ENCODE measurements around the gene RNF150.

Gene RNF150

DNA sequence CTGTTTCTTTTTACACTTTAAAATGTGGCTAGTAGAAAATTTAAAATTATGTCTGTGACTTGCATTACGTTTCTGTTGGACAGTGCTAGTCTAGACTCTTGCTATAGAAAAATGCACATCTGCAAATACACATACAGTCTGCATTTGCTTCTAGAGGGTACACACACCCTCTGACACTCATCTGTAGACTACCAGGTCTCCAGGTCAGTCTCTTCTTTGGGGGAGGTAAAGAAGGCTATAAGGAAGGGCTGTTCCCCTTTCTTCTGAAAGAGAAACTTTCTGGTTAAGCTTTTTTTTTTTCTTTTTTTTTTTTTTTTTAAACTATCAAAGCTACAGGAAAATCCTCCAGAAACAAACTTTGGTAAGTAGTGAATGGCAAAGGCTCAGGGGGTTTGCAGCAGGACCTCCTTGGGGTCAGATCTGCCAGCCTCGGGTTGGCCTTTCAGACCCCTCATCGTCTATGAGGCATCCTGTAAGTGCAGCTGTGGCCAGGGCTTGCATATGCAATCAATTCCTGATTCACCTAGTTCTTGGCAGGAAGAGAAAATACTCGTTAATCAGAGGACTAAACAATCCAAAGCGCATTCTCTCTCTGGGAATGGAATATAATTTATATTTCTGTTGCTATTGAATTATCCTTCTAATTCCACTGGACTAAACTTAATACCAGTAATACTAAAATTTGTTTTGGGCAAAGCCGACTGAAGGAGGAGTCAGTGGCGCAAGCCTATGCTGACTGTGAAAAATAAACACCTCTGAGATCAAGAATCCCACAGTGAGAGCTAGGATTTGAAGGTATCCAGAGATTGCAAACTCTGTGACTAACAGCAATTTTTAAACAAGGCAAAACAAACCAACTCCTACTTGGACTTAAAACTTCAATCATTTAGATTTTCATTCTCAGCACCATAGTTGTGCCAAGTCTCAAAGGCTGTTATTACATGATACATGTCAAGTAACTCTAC is 267.7 kb downstream of the RNF150 start:
- Mint-ChIP-seq H3K4me1 (peaks cover 6% of the 10 kb centered on the region), H3K4me3 (no peak overlapping the region), H3K9me3 (no peaks in the 10 kb centered on the region), H3K36me3 (no peaks in the 10 kb centered on the region), H3K27ac (no peak overlapping the region), H3K27me3 (peaks cover 9% of the 10 kb centered on the region)
- no peak for DNase-seq
- CTCF ChIA-PET = interaction anchor here (0.6 kb wide), 1 partner anchor 18 kb away, joined by 3 read pairs; no protein-coding TSS in a partner anchor

DNA sequence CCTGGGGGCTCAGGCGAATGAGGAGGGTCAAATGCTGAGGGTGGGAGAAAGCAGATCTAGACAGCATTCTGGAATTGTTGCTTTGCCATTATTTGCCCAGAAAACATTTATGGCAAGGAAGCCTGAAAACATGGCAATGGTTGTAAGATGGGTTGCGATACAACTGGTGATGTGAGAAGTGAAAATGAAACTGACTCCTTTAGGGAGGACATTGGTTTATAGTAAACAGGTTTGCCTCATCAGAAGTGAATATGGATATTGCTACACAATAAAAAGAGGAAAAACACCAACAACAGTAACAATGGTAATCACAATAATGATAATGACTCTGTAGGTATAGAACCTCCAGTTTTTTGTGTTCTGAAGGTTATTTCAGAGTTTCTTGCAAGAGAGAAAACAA is 270.1 kb downstream of the RNF150 start:
- no peak for DNase-seq
- H3K36me3 Mint-ChIP-seq = no peaks in the 10 kb centered on the region
- peaks cover 8% of the 10 kb centered on the region for H3K27me3 Mint-ChIP-seq
- no peaks in the 10 kb centered on the region for H3K9me3 Mint-ChIP-seq
- no peak overlapping the region for H3K27ac Mint-ChIP-seq
- peaks cover 6% of the 10 kb centered on the region for H3K4me1 Mint-ChIP-seq
- H3K4me3 Mint-ChIP-seq = no peak overlapping the region
- CTCF ChIA-PET = interaction anchor here (0.7 to 1.0 kb wide), 2 partner anchors 254 to 270 kb away, joined by 3 to 5 read pairs; partner anchors contain the start of gene RNF150

DNA sequence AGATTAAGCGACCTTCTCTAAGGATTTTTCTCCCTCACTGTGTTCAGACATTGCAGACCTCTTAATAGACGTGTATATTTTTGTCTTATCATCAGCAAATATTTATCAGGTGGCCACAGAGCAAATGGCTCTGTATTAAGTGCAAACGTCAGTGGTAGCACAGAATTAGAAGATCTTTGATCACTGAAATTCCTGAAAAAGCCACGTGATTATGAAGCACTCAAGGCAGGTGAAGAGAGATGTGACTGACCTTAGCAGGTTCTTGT is 271.2 kb downstream of the RNF150 start:
- Mint-ChIP-seq H3K36me3 (no peaks in the 10 kb centered on the region), H3K4me3 (no peak overlapping the region), H3K27me3 (peaks cover 4% of the 10 kb centered on the region), H3K4me1 (peaks cover 6% of the 10 kb centered on the region), H3K9me3 (no peaks in the 10 kb centered on the region), H3K27ac (no peak overlapping the region)
- CTCF ChIA-PET = interaction anchor here (1.0 kb wide), 2 partner anchors 24 to 272 kb away, joined by 5 to 6 read pairs; partner anchors contain the start of gene RNF150
- DNase-seq = no peak

DNA sequence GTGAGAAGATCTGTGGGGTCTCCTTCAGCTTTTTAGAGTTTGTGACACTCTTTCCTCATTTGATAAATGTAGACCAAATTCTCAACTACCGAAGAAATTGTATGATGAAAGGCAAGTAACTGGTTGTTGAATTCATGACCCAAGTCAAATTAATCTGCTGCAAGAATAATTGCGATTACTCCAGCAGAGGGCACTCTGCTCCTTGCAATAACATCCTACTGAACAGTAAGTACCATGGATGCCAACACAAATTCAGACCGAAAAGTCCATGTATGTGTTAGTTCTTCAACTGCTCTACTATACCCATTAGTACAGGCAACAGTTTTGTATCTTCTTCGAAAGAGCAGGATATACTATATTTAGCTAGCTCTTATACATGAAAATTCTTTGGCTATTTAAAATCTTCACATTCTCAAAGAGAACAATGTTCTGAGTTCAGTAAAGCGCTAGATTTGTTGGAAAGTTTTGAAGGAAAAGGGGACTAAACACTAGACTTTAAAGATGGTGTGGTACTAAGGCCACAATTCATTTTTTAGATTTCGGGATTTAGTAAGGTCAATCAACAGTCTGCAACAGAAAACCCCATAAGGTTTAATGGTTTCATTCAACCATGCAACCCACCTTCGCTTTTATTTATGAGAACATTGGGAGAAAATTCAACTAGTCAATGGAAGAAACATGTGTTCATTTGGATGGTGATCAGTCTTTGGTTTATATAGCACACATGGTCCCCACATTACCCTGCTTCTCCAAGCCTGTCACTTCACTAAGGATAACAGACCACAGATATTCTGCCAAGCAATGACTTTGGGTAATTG is 271.7 kb downstream of the RNF150 start:
- CTCF ChIA-PET = interaction anchor here (1.0 kb wide), 1 partner anchor 25 kb away, joined by 6 read pairs; no protein-coding TSS in a partner anchor
- Mint-ChIP-seq H3K4me3 (no peak overlapping the region), H3K4me1 (peaks cover 6% of the 10 kb centered on the region), H3K27me3 (peaks cover 4% of the 10 kb centered on the region), H3K27ac (no peak overlapping the region), H3K36me3 (no peaks in the 10 kb centered on the region), H3K9me3 (no peaks in the 10 kb centered on the region)
- peak; percentile 68 for DNase-seq

DNA sequence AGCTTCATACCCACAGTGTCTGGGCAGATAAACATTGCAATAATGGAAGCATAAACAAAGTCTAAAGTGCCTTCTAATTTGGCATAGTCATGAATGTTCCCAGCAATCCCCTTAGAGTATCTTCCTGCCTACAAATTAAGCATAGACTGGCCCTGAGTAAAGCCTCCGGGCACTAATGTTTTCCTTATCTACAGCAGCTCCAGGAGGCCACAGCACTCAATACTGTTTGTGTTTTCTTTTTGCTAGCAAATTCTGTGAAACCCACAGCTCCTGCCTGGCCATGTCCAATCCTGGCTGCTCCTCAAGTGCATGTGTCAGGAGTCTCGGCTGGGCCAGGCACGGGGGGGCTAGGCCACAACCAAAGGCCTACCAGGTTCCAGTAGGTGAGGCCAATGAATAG is 274.4 kb downstream of the RNF150 start:
- no peaks in the 10 kb centered on the region for H3K9me3 Mint-ChIP-seq

DNA sequence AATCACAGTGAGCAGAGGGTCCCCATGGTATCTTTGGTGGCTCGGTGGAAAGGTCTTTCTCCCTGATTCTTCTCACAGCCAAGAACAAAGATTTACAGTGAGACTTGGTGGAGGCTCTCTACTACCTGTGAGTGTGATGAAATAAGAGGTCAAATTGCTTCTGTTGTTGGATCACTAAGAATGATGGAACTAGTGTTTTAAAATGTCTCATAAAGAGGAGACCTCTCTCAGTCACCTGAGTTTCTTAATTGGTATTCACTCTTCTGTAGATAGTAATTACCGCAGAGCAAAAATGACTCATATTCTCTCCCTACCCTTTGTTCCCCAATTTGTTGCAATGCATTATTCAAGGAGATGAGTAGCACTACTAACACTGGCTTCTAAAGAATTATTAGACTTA is 276.2 kb downstream of the RNF150 start:
- no peak overlapping the region for H3K27ac Mint-ChIP-seq
- H3K27me3 Mint-ChIP-seq = no peaks in the 10 kb centered on the region
- no peaks in the 10 kb centered on the region for H3K9me3 Mint-ChIP-seq
- H3K36me3 Mint-ChIP-seq = no peaks in the 10 kb centered on the region
- H3K4me1 Mint-ChIP-seq = no peaks in the 10 kb centered on the region
- no peak overlapping the region for H3K4me3 Mint-ChIP-seq
- DNase-seq = no peak
- CTCF ChIA-PET = interaction anchor here (1.0 kb wide), 1 partner anchor 27 kb away, joined by 3 read pairs; no protein-coding TSS in a partner anchor

More for the DNA sequence above, 274.4 kb downstream of the RNF150 start:
- H3K4me1 Mint-ChIP-seq = peaks cover 6% of the 10 kb centered on the region
- no peak overlapping the region for H3K4me3 Mint-ChIP-seq
- H3K27me3 Mint-ChIP-seq = no peaks in the 10 kb centered on the region
- H3K27ac Mint-ChIP-seq = no peak overlapping the region
- DNase-seq = no peak
- H3K36me3 Mint-ChIP-seq = no peaks in the 10 kb centered on the region
- CTCF ChIA-PET = interaction anchor here (0.8 to 1.3 kb wide), 3 partner anchors 14 to 499 kb away, joined by 3 to 4 read pairs (median 4); partner anchors contain the start of gene RNF150

DNA sequence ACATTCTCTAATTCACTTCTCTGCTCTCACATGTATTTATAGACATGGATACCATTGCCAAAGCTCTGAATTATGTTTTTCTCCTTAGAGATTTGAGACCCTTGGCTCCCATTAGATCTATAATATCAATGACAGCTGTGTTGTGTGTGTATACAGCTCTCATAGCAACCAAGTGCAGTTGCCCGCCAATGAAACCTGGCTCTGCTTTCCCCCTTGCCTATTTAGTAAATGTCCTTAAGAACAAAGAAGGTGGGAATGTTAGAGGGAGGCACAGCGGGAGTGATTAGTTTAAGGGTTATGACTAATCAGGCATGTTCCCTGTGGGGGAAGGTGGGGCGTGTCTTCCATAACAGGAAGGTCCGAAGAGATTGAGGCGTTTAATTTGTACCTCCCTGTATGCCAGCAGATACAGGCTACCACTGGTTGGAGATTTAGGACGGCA is 276.6 kb downstream of the RNF150 start:
- H3K4me3 Mint-ChIP-seq = no peak overlapping the region
- CTCF ChIA-PET = no interaction called here
- no peak for DNase-seq
- no peaks in the 10 kb centered on the region for H3K27me3 Mint-ChIP-seq
- H3K27ac Mint-ChIP-seq = no peak overlapping the region
- no peaks in the 10 kb centered on the region for H3K4me1 Mint-ChIP-seq
- H3K9me3 Mint-ChIP-seq = no peaks in the 10 kb centered on the region
- no peaks in the 10 kb centered on the region for H3K36me3 Mint-ChIP-seq

DNA sequence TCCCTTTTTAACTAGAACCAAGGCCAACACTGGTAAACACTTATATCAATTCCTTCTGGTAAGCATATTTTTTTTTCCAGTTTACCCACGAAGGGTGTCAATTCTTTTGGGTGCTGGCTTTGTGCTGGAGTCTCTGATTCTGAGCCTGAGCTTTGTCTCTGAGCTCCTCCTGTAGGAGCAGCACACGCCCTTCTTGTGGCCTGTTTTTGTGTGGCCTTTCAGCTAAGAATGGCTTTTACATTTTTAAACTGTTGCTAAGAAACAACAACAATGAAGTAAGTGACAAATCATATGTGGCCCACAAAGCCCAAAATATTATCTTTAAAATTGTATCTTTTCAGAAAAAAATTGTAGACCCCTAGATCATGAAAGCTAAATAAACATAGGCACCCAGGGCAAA is 279.1 kb downstream of the RNF150 start:
- CTCF ChIA-PET = no interaction called here
- Mint-ChIP-seq H3K9me3 (no peaks in the 10 kb centered on the region), H3K27me3 (peaks cover 4% of the 10 kb centered on the region), H3K4me1 (no peaks in the 10 kb centered on the region), H3K36me3 (no peaks in the 10 kb centered on the region), H3K27ac (no peak overlapping the region), H3K4me3 (no peak overlapping the region)
- DNase-seq = no peak

DNA sequence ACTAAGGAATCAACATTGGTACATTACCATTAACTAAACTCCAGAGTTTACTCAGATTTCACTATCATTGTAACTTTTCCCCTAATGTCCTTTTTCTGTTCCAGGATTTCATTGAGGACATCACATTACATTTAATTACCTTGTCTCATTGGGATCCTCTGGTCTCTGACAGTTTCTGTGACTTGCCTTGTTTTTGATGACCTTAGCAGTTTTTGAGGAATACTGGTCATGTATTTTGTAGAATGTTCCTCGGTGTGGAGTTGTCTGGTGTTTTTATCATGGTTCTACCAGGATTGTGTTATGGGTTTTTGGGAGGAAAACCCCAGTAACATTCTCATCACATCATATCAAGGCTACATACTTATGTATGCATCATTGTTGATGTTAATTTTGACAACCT is 281.5 kb downstream of the RNF150 start:
- Mint-ChIP-seq H3K4me1 (no peaks in the 10 kb centered on the region), H3K4me3 (no peak overlapping the region), H3K36me3 (no peaks in the 10 kb centered on the region), H3K27ac (no peak overlapping the region), H3K27me3 (peaks cover 4% of the 10 kb centered on the region), H3K9me3 (no peaks in the 10 kb centered on the region)
- DNase-seq = no peak
- CTCF ChIA-PET = no interaction called here

DNA sequence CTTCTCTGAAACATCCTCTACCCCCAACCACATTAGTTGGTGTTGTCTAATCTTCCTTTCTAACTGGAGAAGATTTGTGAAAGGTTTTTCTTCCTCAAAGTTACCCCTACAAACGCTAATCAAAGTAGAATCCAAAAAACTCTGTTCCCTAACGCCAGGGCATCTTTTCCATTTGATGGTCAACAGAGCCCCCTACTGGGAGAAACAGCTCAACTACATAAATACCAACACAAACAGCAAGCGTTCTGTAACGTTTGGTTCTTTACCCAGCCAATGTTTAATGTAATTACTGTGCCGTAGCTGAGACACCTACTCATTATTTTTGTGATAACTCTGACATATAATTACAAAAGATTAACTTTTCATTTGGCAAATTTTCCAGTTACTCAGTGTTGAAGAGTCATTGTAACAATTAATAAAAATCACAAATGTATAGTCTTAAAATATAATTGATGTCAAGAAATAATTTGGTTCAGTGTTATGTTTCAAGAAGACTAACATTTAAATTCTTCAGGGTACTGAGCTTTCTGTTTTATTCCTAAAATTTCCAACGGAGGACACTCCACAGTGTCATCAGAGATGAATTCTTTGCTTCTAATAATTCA is 282.1 kb downstream of the RNF150 start:
- Mint-ChIP-seq H3K4me3 (no peak overlapping the region), H3K36me3 (no peaks in the 10 kb centered on the region), H3K9me3 (no peaks in the 10 kb centered on the region), H3K27me3 (peaks cover 4% of the 10 kb centered on the region), H3K27ac (no peak overlapping the region), H3K4me1 (no peaks in the 10 kb centered on the region)
- CTCF ChIA-PET = interaction anchor here (1.0 to 1.1 kb wide), 2 partner anchors 253 to 491 kb away, joined by 3 to 4 read pairs; no protein-coding TSS in a partner anchor
- DNase-seq = peak; percentile 32

DNA sequence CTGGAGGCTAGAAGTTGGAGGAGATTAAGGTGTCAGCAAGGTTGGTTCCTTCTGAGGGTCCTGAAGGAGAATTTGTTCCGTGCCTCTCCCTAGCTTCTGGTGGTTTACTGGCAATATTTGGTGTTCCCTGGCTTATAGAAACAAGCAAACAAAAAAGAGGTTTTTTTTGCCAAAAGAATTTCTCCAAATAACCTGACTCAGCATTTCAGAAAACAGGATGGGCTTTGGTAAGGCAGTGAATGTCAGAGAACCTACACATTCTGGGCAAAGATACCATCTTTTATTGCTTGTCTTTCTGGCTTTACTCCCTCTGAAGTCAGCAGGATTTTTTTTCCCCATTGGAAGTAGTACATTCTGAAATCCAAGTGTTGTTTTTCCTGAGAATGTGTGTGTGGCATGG is 283.7 kb downstream of the RNF150 start:
- Mint-ChIP-seq H3K27ac (no peak overlapping the region), H3K27me3 (peaks cover 4% of the 10 kb centered on the region), H3K9me3 (no peaks in the 10 kb centered on the region), H3K36me3 (no peaks in the 10 kb centered on the region), H3K4me1 (no peaks in the 10 kb centered on the region), H3K4me3 (no peak overlapping the region)
- CTCF ChIA-PET = interaction anchor here (0.7 kb wide), 1 partner anchor 12 kb away, joined by 3 read pairs; no protein-coding TSS in a partner anchor
- DNase-seq = no peak

DNA sequence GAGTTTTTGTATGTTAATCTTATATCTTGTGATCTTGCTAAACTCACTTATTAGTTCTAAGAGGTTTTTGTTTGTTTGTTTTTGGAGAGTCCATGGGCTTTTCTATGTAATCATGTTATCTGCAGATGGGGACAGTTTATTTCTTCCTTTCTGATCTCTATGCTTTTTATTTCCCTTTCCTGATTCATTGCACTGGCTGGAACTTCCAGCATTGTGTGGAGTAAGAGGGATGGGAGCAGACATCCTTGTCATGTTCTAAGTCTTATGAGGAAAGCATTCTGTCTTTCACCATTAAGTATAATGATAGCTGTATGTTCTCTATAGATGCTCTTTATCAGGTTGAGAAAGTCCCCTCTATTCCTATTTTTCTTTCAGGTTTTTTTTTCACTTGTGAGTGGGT is 286.5 kb downstream of the RNF150 start:
- CTCF ChIA-PET = no interaction called here
- Mint-ChIP-seq H3K9me3 (no peaks in the 10 kb centered on the region), H3K36me3 (no peaks in the 10 kb centered on the region), H3K4me1 (no peaks in the 10 kb centered on the region), H3K4me3 (no peak overlapping the region), H3K27ac (no peak overlapping the region), H3K27me3 (peaks cover 4% of the 10 kb centered on the region)
- DNase-seq = no peak

DNA sequence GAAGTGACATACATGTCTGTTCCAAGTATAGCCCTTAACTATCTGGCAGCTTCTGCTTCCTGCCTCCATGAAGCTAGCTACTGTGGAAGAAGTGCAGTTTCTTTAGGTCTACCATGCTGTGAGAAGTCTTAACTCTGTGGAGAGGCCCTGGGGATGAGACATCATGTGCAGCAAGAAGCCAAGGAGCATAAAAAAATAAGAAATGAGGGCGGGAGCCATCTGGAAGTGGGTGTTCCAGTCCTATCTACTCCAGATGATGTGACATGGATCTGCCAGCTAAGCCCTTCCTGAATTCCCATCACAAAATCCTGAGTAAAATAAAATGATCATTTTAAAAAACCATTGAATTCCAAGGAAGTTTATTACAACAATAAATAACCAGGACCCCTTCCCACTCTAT is 289.2 kb downstream of the RNF150 start:
- no peak overlapping the region for H3K27ac Mint-ChIP-seq
- no peak overlapping the region for H3K4me3 Mint-ChIP-seq
- no peaks in the 10 kb centered on the region for H3K9me3 Mint-ChIP-seq
- no peak for DNase-seq
- H3K36me3 Mint-ChIP-seq = no peaks in the 10 kb centered on the region
- H3K27me3 Mint-ChIP-seq = no peaks in the 10 kb centered on the region
- H3K4me1 Mint-ChIP-seq = no peaks in the 10 kb centered on the region
- CTCF ChIA-PET = interaction anchor here (1.3 kb wide), 1 partner anchor 14 kb away, joined by 3 read pairs; no protein-coding TSS in a partner anchor

DNA sequence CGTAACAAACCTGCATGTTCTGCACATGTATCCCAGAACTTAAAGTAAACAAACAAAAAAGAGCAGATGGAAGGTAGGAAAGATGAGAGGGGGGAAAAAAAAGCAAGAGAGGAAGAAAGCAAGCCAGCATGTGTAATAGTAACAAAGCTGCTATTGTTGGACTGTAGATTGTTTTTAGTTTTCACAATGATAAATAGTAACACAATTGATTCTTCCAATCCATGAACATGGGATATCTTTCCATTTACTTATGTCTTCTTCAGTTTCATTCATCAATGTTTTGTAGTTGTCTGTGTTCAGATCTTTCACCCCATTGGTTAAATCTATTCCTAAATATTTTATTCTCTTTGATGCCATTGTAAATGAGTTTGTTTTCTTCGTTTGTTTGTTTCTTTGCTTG is 292.1 kb downstream of the RNF150 start:
- Mint-ChIP-seq H3K27me3 (no peaks in the 10 kb centered on the region), H3K9me3 (no peaks in the 10 kb centered on the region), H3K36me3 (no peaks in the 10 kb centered on the region), H3K4me1 (no peaks in the 10 kb centered on the region), H3K27ac (no peak overlapping the region), H3K4me3 (no peak overlapping the region)
- CTCF ChIA-PET = interaction anchor here (0.9 kb wide), 1 partner anchor 43 kb away, joined by 3 read pairs; no protein-coding TSS in a partner anchor
- DNase-seq = no peak
